Lower leg skin (tissue), 4 donors: ENCODE results near the gene PCDHGA10. TPM values are rescaled to one million over a fixed set of nuclear protein-coding genes. Genes with fewer than 3 reads are reported as not detected.
"Not testable (repeated sequence)": the region's sequence is repeated elsewhere in the genome, so short reads cannot be mapped to it uniquely, and the experiment has no call there.

Experiments used
- DNase-seq, 2 donors: peaks; one replicate each; pipeline ENCODE4 v3.0.0-alpha.2; 2019; ENCODE audit warnings: low spot score in 2 of 2
- H3K4me3 ChIP-seq: fragments of 200-600 bp; sonication (generic); 2 replicates; pipeline ENCODE4 v1.5.1; 2017; ENCODE audit warnings: mild to moderate bottlenecking, low read depth; ENCODE audit not compliant: poor library complexity, severe bottlenecking
- POLR2A ChIP-seq, 2 donors: fragments of 450-650 bp; IDR thresholded peaks; one replicate each; pipeline ENCODE4 v1.6.1; 2016 to 2017; ENCODE audit warnings: antibody characterized with exemption in 2 of 2, mild to moderate bottlenecking in 1 of 2, moderate library complexity in 1 of 2
- WGBS, 2 donors: methylation state at CpG; one replicate each; pipeline ENCODE4 v1.1.5; 2018; 5-methylcytosine and 5-hydroxymethylcytosine counted together
- intact Hi-C: fragments of 100-400 bp; cut with DNase I; formaldehyde crosslinking; loops from one replicate; pipeline ENCODE4 v1.15.0; 2023; ENCODE audit warnings: low total_unique reads
- total RNA-seq, 4 donors: library from RNA; depleted of rRNA; stranded (reverse); fragments of >200 nt; gene quantifications; one replicate each; pipeline ENCODE4 v1.1.0, GENCODE V29; 2016
- TF ChIP-seq, protein P1 (sequence below), 3 donors: fragments of 450-650 bp; IDR thresholded peaks; one replicate each; pipeline ENCODE4 v1.5.1; 2016; ENCODE audit warnings: antibody characterized with exemption in 3 of 3, mild to moderate bottlenecking in 3 of 3, moderate library complexity in 2 of 3

The PCDHGA10 gene
- total RNA-seq, 4 donors from 2014 or later = 6.8 to 11.7 (median 8.3) TPM

DNA sequence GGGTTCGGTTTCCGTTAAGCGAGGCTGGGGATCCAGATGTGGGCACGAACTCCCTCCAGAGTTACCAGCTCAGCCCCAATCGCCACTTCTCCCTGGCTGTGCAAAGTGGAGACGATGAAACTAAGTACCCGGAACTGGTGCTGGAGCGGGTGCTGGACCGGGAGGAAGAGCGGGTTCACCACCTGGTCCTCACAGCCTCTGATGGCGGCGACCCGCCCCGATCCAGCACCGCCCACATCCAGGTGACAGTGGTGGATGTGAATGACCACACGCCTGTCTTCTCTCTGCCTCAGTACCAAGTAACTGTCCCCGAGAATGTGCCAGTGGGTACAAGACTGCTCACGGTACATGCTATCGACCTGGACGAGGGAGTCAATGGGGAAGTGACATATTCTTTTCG, 29.4 kb upstream of the PCDHGA10 start:
- no peak for TF ChIP-seq POLR2A (IDR thresholded peaks at IDR 0.05)
- TF ChIP-seq, protein P1, sequence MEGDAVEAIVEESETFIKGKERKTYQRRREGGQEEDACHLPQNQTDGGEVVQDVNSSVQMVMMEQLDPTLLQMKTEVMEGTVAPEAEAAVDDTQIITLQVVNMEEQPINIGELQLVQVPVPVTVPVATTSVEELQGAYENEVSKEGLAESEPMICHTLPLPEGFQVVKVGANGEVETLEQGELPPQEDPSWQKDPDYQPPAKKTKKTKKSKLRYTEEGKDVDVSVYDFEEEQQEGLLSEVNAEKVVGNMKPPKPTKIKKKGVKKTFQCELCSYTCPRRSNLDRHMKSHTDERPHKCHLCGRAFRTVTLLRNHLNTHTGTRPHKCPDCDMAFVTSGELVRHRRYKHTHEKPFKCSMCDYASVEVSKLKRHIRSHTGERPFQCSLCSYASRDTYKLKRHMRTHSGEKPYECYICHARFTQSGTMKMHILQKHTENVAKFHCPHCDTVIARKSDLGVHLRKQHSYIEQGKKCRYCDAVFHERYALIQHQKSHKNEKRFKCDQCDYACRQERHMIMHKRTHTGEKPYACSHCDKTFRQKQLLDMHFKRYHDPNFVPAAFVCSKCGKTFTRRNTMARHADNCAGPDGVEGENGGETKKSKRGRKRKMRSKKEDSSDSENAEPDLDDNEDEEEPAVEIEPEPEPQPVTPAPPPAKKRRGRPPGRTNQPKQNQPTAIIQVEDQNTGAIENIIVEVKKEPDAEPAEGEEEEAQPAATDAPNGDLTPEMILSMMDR (IDR thresholded peaks at IDR 0.05) = no peak
- no peak overlapping the region for H3K4me3 ChIP-seq
- peak in 1 of 2 donors; percentile 69 for DNase-seq
- WGBS, 2 donors = 37 to 44% methylated on average over 21 of the region's 21 CpGs
- intact Hi-C loops = no loop called here

DNA sequence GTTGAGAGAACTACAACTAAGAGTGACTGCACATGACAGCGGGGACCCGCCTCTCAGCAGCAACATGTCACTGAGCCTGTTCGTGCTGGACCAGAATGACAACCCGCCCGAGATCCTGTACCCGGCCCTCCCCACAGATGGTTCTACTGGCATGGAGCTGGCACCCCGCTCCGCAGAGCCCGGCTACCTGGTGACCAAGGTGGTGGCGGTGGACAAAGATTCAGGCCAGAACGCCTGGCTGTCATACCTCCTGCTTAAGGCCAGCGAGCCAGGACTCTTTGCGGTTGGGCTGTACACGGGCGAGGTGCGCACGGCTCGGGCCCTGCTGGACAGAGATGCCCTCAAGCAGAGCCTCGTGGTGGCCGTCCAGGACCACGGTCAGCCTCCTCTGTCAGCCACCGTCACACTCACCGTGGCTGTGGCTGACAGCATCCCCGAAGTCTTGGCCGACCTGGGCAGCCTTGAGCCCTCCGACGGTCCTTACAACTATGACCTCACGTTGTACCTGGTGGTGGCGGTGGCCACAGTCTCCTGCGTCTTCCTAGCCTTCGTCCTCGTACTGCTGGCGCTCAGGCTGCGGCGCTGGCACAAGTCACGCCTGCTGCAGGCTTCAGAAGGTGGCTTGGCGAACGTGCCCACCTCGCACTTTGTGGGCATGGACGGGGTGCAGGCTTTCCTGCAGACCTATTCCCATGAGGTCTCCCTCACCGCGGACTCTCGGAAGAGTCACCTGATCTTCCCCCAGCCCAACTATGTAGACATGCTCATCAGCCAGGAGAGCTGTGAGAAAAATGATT, 28.1 kb upstream of the PCDHGA10 start:
- DNase-seq = peak in 1 of 2 donors; percentile 70
- 46 to 53% methylated on average over 23 to 43 of the region's 43 CpGs for WGBS, 2 donors
- no peak for TF ChIP-seq POLR2A (IDR thresholded peaks at IDR 0.05)
- TF ChIP-seq, protein P1 (IDR thresholded peaks at IDR 0.05) = no peak
- intact Hi-C loops = no loop called here
- H3K4me3 ChIP-seq = no peak overlapping the region

DNA sequence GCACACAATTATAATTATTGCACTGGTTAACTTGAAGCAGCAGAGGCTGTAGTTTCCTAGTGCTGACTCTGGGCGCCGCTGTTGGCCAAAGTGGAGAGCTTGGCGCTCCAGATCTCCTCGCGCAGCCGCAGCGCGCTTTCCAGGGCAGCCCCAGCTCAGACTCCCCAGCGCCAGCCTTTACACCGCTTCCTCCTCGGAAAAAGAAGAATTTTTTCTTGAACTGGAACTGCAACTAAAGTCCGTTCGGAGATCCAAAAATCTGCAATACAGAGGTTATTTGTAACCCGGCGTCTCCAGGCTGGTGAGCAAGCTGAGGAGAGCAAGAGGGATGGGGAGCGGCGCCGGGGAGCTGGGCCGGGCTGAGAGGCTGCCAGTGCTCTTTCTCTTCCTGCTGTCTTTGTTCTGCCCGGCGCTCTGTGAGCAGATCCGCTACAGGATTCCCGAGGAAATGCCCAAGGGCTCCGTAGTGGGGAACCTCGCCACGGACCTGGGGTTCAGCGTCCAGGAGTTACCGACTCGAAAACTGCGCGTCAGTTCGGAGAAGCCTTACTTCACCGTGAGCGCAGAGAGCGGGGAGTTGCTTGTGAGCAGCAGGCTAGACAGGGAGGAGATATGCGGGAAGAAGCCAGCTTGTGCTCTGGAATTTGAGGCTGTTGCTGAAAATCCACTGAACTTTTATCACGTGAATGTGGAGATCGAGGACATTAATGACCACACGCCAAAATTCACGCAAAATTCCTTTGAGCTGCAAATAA, 25.1 kb upstream of the PCDHGA10 start, which contains the start of gene PCDHGB4:
Gene PCDHGB4, plus strand, starts transcription at position 142 of the 755 bp plus-strand sequence. Its CDS starts 187 bp downstream, at position 329.
- H3K4me3 ChIP-seq, intact Hi-C loops: not testable (repeated sequence)
- WGBS, 2 donors = 13 to 14% methylated on average over 23 to 24 of the region's 40 CpGs
- DNase-seq = peak in 1 of 2 donors; percentile 69

DNA sequence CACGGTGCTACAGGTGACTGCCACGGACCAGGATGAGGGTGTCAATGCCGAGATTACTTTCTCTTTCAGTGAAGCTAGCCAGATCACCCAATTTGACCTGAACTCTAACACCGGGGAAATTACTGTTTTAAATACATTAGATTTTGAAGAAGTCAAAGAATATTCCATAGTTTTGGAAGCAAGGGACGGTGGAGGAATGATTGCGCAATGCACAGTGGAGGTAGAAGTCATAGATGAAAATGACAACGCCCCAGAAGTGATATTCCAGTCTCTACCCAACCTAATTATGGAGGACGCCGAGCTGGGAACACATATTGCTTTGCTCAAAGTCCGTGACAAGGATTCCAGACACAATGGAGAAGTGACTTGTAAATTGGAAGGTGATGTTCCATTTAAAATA, 24.1 kb upstream of the PCDHGA10 start:
- WGBS, 2 donors = 46 to 51% methylated on average over 10 of the region's 10 CpGs
- intact Hi-C loops = no loop called here
- H3K4me3 ChIP-seq = no peak overlapping the region
- no peak for TF ChIP-seq POLR2A (IDR thresholded peaks at IDR 0.05)
- TF ChIP-seq, protein P1 (IDR thresholded peaks at IDR 0.05) = no peak
- DNase-seq = no peak

DNA sequence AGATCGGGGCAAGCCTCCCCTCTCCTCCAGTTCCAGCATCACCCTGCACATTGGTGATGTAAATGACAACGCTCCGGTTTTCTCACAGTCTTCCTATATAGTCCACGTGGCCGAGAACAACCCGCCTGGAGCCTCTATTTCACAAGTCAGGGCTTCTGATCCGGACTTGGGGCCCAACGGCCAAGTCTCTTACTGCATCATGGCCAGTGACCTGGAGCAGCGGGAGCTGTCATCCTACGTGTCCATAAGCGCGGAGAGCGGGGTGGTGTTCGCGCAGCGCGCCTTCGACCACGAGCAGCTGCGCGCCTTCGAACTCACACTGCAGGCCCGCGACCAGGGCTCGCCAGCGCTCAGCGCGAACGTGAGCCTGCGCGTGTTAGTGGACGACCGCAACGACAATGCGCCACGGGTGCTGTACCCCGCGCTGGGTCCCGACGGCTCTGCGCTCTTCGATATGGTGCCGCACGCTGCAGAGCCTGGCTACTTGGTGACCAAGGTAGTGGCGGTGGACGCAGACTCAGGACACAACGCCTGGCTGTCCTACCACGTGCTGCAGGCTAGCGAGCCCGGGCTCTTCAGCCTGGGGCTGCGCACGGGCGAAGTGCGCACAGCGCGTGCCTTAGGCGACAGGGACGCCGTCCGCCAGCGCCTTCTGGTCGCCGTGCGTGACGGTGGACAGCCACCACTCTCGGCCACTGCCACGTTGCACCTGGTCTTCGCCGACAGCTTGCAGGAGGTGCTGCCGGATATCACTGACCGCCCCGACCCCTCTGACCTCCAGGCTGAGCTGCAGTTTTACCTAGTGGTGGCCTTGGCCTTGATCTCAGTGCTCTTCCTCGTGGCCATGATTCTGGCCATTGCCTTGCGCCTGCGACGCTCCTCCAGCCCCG, 23.4 kb upstream of the PCDHGA10 start:
- no peak for TF ChIP-seq POLR2A (IDR thresholded peaks at IDR 0.05)
- TF ChIP-seq, protein P1 (IDR thresholded peaks at IDR 0.05) = no peak
- intact Hi-C loops = no loop called here
- 35 to 39% methylated on average over 31 to 42 of the region's 77 CpGs for WGBS, 2 donors
- DNase-seq = peak in 1 of 2 donors; percentile 62
- H3K4me3 ChIP-seq = no peak overlapping the region
